GM18526 (cell line): Measurements from ENCODE around the gene CD55.

Source experiments
- POLR2A ChIP-seq: IDR thresholded peaks from 3 replicates; pipeline ENCODE4 v1.6.1; 2011; ENCODE audit not compliant: insufficient read length; ENCODE audit errors: extremely low read depth

Gene CD55

GRCh38 chr1:207321079-207321789 lies at the start of gene CD55:
Gene CD55 (plus strand): TSS chr1:207321678. CDS start chr1:207321766, 88 bp downstream.
- TF ChIP-seq POLR2A, result peak; percentile 94

- no peak for TF ChIP-seq POLR2A
These were observed 46.6 kb upstream of the CD55 start for GRCh38 chr1:207274882-207275281.

- TF ChIP-seq POLR2A, result no peak
These were observed 45.0 kb upstream of the CD55 start for GRCh38 chr1:207276465-207276864.

- no peak for TF ChIP-seq POLR2A
These were observed 44.2 kb upstream of the CD55 start for GRCh38 chr1:207277241-207277640.

- no peak for TF ChIP-seq POLR2A
These were observed 41.8 kb upstream of the CD55 start for GRCh38 chr1:207279652-207280051.

- TF ChIP-seq POLR2A, result no peak
These were observed 40.8 kb upstream of the CD55 start for GRCh38 chr1:207280706-207281105.

- TF ChIP-seq POLR2A, result no peak
These were observed 39.4 kb upstream of the CD55 start for GRCh38 chr1:207282058-207282457.

- no peak for TF ChIP-seq POLR2A
These were observed 38.7 kb upstream of the CD55 start for GRCh38 chr1:207282496-207283380.

- no peak for TF ChIP-seq POLR2A
These were observed 38.1 kb upstream of the CD55 start for GRCh38 chr1:207283421-207283820.

GRCh38 chr1:207284209-207284897 lies 37.1 kb upstream of the CD55 start:
- TF ChIP-seq POLR2A, result no peak

- TF ChIP-seq POLR2A, result no peak
These were observed 34.6 kb upstream of the CD55 start for GRCh38 chr1:207286786-207287468.

- TF ChIP-seq POLR2A, result no peak
These were observed 33.2 kb upstream of the CD55 start for GRCh38 chr1:207288315-207288714.

- no peak for TF ChIP-seq POLR2A
These were observed 31.7 kb upstream of the CD55 start for GRCh38 chr1:207289756-207290155.

- no peak for TF ChIP-seq POLR2A
These were observed 29.8 kb upstream of the CD55 start for GRCh38 chr1:207291723-207292122.

GRCh38 chr1:207298186-207298585 lies 23.3 kb upstream of the CD55 start:
- TF ChIP-seq POLR2A, result no peak
